ENCODE data around the gene CEP20.
"Not testable (repeated sequence)": the region's sequence is repeated elsewhere in the genome, so short reads cannot be mapped to it uniquely, and the experiment has no call there.

Gene CEP20

DNA sequence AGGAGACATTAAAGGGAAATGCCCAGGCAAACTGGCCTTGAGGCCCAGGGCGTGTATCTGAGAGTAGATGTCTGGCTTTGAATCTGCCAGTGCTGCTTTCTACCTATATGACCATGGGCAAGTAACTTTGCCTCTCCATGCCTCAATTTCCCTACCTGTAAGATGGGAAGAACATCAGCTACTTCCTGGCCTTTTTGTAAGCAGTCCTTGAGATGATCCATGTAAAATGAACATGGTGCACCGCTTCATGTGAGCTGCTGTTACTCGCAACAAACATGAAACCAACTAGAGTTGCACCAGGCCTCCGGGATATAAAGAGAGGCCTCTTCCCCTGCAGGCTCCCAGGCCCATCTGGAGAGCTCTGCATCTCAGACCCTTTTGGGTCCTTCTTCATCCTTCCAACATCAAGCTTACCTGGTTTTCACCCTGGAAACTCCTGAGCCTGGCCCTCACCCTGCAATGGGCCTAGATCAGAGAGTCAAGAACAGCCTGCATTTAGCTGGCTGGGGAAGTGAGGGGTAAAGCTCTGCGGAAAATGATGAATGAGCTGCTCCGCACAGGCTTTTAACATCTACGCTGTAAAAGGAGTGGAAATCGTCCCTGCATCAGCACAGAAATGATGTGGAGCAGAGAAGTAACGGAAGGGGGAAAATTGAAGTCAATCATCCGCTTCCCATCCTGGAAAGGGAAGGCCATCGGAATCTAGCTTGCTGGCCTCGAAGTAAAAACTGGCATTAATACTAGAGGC, 29.3 kb downstream of the CEP20 start:
- DNase-seq (ENCODE audit: low read depth, low spot score), result no peak

DNA sequence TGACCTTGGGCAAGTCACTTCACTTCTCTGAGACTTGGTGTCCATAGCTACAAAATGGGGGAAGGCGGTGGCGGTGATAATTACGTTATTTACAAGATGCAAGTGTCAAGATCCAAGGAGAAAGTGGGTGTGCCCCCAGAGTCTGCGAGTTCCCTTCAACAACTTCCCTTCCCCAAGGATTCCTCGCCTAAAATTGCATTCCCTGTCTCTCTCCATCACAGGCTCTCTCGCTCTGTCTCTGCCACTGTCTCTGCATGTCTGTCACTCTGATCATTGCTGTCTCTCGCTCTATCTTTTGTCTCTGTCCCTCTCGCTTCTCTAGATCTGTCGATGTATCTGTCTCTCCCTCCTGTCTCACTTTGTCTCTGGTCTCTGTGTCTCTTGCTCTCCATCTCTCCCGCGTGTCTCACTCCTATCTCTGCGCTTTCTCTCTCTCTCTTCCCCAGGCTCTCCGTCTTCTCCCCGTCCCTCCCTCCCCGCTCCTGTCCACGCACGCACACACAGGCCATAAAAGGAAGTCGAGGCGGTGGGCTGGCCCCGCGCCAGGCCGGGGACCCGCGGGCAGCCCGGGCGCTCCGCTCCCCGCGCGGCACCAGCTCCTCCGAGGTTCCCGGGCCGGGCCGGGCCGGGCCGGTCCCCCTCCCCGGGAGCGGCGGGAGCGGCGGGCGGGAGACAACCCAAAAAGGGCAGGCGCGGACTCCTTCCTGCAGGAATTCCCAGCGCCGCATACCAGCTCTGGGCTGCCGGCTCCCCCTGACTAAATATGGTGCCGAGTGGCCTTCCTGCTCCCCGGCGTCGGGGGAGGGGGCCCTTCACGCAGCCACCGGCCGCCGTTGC, 30.5 kb downstream of the CEP20 start:
- DNase-seq (ENCODE audit: low read depth, low spot score), result peak; percentile 46

DNA sequence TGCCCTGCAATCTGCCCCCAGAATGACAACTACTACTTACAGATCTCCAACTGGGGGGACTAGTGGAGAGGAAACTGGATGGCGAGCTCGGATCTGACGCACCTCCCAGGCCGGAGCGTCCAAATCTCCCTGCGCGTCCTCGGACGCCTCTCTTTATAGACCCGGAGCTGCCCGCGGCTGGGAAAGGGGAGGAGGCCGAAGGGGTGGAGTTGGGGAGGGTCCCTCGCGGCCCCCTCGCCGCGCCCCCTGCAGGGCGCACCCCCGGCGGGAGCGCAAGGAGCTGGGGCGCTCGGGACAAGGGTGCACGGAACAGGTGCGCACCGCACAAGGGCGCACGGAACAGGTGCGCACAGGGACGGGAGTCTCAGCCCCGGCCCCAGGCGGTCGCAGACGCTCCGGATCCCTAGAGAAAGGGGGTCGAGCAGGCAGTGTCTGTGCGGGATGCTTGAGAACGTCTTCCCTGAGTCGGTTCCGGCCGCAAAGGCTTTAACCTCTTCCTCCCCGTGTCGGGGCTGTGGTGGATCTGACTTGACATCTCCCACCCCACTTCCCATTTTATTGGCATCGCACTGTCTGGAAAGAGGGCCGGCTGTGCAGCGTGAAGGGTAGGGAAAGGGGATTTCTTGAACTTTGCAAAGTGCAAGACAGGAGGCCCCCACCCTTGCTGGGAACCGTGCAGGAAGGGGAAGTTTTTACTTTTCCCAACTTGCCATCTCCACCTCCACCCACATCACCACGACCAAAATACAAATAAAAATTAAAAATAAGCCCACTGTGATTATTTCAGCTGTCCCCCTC, 31.3 kb downstream of the CEP20 start, which contains the start of gene MYH11:
TSS of gene MYH11 (minus strand) at position 128 of the 798 bp plus-strand sequence. CDS start 18,776 bp downstream, outside the sequence.
- peak; percentile 53 for DNase-seq (ENCODE audit: low read depth, low spot score)

DNA sequence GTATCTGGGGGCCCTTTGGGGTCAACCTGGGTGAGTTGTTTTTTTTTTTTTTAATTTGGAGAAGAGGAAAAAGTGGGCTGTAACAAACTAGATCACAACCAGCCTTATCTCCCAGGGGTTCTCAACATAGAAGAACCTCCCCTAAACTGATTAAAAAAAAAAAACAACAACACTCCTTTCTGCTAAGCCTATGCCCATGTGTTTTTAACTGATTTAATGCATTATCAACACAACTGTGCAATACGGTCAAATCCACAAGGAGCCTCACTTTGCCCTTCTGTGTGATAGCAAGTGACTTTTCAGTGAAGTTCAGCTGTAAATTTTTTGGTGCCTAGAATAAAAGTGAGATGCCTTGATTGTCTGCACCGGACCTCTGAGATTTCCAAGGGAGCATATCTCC, 32.2 kb downstream of the CEP20 start:
- DNase-seq (ENCODE audit: low read depth, low spot score), result no peak

DNA sequence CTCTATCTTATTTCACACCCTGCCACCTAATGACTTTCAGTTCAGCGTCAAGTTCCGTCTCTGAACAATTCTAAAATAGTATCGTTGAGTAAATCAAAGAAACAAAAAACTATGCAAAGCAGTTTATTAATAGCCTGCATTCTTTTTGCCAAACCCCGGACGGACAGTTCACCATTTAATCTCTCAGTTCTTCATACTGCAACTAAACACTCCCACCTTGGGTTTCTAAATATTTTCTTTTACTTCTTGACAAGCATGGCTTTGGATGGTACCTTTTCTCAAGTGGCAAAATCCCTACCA, 32.7 kb downstream of the CEP20 start:
- DNase-seq (ENCODE audit: low read depth, low spot score), result no peak

DNA sequence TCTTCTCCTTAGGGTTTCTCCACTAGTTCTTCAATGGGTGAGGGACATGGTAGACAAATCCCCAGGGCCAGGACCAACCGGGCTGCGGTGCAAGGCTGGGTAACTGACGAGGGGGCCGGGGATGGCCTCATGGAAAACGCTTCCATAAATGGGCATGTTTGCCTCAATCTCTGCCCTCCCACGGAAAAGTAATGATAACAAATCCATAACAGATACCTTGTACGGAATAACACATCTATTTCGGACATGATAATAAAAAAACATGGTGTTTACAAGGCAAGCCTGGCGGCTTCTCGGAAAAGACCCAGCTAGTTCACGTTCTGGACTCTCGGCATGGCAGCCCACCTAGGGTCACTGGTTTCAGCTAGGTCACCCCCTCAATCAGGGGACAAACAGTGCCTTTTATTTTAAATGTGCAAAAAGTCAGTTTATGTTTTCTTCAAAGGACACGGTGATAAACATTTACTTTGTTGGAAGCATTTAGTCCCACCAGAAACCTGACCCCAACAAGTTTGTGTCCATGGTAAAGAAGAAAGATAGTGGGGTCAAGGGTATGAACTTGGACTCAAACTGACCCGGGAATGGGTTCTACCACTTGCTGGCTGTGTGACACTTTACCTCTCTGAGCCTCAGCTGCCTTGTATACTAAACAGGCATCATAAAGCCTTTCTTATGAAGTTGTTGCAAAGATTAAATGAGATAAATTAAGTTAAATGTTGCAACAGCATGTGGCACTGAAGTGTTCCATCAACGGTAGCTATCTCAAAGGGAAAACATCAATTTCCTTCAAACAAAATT, 33.3 kb downstream of the CEP20 start:
- DNase-seq (ENCODE audit: low read depth, low spot score), result no peak

DNA sequence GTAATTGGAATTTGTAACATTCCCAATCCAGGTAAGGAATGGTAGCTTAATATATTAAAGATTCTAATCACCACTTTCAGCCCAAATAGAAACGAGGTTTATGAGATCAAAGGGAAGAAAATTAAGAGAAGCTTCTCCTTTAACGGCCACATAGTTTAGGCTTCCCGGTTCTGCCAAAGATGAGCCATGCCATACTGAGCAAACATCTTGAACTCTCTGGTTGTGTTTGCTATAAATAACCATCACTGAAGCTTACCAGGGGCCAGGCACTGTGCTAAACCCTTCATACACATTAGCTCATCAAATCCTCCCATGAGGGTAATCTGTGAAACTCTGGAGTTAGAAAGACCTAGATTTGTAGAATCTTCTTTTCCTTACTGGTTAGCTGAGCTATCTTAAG, 34.3 kb downstream of the CEP20 start:
- DNase-seq (ENCODE audit: low read depth, low spot score), result no peak

DNA sequence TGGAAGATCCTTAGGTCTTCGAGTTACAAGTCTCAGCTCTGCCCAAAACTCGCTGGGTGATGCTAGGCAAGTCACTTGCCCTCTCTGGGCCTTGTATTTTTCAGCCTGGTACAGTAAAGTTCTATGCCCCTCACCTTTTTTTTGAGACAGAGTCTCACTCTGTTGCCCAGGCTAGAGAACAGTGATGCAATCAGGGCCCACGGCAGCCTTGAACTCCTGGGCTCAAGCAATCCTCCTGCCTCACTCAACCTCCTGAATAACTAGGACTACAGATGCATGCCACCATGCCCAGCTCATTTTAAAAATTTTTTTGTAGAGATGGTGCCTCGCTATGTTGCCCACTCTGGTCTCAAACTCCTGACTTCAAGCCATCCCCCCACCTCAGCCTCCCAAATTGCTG, 35.4 kb downstream of the CEP20 start:
- DNase-seq (ENCODE audit: low read depth, low spot score), result no peak

DNA sequence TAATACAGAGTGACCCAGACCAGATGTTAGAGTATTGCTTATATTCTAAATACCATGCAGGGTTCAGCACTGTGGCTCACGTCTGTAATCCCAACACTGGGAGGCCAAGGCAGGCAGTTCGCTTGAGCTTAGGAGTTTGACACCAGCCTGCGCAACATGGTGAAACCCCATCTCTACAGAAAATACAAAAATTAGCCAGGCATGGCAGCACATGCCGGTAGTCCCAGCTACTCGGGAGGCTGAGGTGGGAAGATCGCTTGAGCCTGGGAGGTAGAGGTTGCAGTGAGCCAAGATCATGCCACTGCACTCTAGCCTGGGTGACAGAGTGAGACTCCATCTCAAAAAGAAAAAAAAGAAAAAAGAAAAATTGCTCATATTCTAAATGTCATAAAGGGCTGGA, 37.8 kb downstream of the CEP20 start:
- DNase-seq (ENCODE audit: low read depth, low spot score), result not testable (repeated sequence)

DNA sequence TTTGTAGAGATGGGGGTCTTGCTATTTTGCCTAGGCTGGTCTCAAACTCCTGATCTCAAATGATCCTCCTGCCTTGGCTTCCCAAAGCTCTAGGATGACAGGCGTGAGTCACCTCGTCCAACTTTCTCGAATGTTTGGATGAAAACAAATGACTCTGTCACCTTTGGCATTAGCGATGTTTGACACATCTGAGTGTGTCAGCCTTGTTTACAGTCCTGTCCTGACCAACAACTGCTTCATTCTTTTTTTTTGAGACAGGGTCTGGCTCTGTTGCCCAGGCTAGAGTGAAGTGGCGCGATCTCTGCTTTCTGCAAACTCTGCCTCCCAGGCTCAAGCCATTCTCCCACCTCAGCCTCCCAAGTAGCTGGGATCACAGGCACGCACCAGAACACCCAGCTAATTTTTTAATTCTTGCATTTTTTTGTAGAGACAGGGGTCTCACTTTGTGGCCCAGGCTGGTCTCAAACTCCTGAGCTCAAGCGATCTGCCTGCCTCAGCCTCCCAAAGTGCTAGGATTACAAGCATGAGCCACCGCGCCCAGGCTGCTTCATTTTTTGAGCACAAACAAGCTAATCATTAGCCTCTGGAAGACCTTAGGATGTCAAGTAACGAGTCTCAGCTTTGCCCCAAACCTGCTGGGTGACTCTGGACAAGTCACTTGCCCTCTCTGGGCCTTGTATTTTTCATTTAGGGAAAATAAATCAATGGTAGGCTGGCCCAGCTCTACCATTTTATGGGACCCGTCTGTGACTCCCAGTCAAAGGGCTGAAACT, 39.0 kb downstream of the CEP20 start:
- DNase-seq (ENCODE audit: low read depth, low spot score), result no peak

DNA sequence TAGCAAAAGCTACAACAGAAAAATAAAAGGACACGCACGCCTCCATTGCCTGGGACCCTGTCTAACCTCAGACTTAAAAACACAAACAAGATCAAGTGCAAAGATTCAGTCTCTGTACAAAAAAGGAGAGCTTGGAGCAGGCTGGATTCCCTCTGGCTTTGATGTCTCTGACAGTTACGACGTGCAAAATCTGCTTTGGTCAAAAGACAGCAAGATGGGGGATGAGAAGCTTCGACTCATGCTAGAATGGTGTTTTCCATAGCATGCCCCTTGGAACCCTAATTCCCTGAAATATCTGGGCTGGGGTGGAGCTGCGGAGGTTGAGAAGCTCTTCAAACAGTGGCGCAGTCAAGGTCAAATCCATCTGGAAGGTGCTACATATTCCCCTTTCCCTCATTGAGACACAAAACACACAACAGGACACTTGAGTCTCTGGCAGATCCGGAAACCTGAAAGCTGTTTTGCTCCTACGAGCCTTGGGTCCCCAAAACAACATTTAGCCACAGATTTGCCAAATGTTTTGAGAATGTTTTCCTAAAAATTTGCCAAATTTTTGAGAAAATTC, 40.7 kb downstream of the CEP20 start:
- no peak for DNase-seq (ENCODE audit: low read depth, low spot score)

DNA sequence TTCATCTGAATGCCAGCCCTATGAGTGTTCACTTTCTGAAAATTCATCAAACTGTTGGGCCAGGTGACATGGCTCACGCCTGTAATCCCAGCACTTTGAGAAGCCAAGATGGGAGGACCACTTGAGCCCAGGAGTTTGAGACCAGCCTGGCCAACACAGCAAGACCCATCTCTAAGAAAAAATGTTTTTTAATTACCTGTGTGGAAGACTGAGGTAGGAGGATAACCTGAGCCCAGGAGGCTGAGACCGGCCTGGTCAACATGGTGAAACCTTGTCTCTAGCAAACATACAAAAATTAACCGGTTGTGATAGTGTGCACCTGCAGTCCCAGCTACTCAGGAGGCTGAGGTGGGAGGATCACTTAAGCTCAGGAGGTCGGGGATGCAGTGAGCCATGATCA, 41.9 kb downstream of the CEP20 start:
- DNase-seq (ENCODE audit: low read depth, low spot score), result no peak

DNA sequence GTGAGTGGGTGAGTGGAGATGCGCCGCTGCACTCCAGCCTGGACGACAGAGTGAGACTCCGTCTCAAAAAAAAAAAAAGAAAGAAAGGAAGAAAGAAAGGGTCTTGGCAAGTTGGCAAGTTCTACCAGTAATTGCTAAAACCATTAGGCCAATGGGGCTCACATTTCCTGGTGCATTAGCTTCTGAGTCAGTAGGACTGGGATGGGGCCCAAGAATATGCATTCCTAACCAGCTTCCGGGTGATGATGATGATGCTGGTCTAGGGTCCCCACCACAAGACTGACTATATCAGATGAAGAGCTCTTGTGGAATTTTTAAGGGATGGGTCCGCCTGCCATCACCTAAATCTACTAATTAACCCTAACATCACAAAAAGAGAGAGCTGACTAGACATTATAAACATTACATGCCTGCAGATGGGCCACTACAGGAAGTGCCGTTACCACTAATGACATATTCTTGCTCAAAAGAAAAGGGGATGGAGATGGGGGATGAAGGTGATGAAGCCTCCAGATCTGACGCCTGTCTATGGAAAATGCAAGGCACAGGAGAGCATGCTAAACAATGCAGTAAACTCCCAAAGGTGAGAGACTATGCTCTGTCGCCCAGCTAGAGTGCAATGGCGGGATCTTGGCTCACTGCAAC, 44.6 kb downstream of the CEP20 start:
- no peak for DNase-seq (ENCODE audit: low read depth, low spot score)

DNA sequence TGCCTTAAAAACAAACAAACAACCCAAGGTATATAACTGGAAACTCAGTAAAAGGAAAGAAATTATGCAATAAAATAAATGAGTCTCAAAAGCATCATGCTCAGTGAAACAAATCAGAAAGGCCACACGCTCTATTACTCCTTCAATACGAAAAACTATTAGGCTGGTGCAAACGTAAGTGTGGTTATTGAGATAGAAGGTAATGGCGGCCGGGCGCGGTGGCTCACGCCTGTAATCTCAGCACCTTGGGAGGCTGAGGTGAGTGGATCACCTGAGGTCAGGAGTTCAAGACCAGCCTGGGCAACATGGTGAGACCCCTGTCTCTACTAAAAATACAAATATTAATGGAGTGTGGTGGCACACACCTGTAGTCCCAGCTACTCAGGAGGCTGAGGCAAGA, 49.2 kb downstream of the CEP20 start:
- not testable (repeated sequence) for DNase-seq (ENCODE audit: low read depth, low spot score)

DNA sequence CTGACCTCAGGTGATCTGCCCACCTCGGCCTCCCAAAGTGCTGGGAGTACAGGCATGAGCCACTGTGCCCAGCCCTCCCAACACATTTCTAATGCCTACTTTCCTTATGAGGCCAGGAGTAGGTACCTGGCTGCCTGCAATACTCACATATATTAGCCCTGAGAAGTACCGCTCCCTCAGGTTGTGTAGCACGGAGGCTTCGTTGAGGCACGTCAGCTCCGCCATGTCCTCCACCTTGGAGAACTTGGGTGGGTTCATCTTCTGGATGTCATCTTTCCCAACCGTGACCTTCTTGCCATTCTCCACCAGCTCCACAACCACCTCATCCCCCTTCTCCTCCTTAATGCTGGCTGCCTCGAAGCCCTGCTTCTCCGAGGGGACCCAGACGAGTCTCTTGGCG, 50.6 kb downstream of the CEP20 start:
- no peak for DNase-seq (ENCODE audit: low read depth, low spot score)

DNA sequence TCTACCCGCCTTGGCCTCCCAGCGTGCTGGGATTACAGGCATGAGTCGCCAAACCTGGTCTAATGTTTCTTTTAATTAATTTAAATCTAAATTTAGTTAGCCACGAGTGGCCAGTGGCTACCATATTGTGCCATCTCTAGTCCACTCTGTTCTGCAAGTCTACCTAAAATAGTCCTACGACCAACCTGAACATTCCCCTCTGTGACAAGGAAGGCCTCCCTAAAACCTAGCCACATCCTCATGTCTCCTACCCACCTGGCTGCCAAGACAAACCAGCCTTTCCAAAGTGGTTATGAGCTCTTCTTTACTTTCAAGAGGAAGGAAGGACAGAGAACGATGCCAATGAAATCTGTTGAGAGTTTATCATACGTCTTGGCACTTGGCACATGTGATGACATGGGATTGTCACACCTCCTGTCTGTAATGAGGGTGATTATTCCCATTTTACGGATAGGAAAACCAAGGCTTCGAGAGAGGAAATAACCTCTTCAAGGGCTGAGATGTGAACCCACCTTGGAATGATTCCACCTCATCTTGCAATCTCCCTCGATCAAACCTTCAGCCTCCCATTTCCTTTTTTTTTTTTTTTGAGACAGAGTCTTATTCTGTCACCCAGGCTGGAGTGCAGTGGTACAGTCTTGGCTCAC, 51.3 kb downstream of the CEP20 start:
- no peak for DNase-seq (ENCODE audit: low read depth, low spot score)

DNA sequence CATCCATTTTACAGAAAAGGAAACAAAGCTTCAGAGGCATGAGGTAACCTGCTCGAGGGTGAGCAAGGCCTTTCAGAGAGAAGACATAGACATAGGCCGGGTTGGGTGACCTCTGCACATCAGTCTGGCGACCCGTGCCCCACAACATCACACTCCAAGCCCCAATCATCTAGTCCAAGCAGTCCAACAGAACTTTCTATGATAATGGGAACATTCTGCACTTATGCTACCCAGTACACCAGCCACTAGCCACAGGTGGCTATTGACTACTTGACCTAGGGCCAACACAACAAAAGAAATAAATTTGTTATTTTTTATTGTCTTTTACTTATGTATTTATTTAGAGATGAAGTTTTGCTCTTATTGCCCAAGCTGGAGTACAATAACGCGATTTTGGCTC, 52.3 kb downstream of the CEP20 start:
- DNase-seq (ENCODE audit: low read depth, low spot score), result no peak

DNA sequence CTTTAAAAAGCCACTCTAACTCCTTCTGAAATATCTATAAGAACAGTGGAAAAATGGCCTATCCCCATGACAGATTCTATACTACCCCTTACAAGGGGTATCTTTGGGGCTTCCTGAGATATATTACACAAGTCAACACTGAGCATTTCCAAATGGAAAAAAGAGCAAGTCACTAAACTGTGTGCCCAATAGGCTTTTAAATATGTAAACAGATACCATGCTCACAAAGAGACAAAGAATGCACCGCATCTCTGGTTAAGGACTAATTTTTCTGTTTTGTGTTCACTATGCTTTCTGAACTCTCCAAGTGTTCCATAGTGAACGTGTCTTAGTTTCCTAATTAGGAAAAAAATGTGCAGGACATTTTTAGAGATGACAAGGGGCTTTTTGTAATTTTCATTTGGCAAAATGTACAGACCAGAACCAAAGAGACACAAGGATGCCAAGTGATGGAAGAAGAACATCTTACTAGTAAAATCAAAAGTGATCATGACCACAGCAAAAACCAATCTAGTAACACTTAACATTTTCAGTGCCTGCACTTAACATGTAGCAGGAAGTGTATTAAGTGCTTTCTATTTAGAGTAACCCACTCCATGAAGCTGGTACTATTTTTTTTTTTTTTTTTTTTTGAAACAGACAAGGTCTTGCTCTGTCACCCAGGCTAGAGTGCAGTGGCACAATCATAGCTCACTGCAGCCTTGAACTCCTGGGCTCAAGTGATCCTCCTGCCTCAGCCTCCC, 53.1 kb downstream of the CEP20 start:
- DNase-seq (ENCODE audit: low read depth, low spot score), result no peak

DNA sequence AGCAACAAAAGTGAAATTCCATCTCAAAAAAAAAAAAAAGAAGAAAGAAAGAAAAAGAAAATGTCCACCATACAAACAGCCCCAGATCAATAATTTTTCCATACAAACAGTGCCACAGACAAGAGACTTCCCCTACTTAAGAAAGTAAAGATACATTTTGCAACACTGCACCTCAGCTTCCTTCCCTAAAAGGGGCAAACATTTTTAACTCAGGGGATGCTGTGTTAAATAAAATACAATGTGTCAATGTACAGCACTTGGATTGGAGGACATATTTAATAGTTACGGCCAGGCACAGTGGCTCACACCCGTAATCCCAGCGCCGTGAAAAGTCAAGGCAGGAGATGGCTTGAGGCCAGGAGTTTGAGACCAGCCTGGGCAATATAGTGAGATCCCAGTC, 53.9 kb downstream of the CEP20 start:
- no peak for DNase-seq (ENCODE audit: low read depth, low spot score)
